NCI-H526 (cell line): ENCODE results near the gene TYMS.
"Not testable (repeated sequence)": the region's sequence is repeated elsewhere in the genome, so short reads cannot be mapped to it uniquely, and the experiment has no call there.

Experiments used
- DNase-seq, 2 experiments: peaks; one replicate each; lab custom pipeline; 2025; lab: John Stamatoyannopoulos, UW

Gene TYMS

DNA sequence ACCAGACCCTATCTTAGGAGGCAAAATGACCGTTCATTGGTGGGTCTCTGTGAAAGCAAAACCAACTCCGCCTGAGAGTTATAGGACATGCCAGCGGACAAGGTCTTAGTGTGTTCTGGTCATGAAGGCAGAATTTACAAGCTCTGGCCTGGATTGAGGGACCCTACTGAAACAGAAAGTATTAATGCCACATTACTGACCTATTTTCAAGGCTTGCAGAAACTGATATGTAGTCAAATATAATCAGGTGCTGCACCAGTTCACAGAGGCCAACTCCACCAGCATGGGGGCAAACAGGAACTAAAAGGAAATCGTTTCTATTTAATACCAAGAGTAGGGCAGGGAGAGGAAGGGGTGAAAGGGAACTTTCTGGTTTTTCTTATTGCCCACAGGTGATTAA lies 19.7 kb downstream of the TYMS start:
- DNase-seq: no peak

DNA sequence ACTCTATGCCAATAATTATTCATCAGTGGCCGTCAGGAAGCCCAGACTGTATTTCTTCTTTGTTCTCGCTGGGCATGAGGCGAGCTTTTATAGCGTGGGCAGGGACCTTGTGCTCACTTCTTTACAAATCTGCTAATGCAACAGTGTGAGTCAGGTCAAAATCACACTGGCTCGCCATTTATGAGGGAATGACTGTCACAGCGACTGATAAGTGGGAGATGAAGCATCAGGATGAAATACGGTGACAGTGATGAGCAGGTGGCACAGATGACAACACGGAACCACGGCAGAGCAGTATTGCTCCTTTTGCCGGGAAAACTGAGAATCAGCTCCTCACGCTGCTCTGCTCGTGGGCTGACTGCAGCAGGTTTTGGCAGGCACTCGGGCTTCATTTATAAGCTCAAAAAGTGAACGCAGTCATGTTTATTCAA lies 20.5 kb downstream of the TYMS start:
- no peak for DNase-seq

DNA sequence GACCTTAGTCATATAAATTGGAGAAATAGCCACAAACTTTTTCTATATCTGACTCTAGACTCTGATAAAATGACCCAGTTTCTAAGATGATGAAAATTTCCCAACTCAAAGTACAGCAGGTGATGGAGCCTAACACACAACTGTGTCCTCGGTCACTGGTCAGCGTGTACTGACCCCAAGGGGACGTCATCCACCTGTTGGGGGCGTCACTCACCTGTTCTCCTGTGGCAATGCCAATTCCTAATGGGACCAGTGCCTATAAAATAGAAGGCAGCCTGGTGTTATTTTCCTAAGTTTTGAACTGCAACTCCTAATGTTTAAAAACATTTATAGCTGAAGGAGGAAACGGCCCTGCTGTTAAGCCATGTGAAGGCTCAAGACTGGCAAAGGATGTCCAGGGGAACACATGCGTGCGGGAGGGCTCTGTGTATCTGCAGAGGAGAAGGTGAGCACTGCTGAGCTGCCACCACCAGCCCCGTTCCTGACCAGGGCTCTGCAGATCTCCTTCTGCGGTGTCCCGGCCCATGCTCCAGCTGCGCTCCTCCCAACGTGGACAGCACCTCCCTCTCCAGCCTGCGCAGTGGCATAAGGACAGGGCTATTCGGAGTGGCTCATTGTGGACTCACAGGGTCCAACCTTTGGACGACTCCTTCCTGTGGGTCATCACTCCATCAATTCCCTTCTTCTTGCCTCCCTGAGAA lies 21.2 kb downstream of the TYMS start:
- no peak for DNase-seq

DNA sequence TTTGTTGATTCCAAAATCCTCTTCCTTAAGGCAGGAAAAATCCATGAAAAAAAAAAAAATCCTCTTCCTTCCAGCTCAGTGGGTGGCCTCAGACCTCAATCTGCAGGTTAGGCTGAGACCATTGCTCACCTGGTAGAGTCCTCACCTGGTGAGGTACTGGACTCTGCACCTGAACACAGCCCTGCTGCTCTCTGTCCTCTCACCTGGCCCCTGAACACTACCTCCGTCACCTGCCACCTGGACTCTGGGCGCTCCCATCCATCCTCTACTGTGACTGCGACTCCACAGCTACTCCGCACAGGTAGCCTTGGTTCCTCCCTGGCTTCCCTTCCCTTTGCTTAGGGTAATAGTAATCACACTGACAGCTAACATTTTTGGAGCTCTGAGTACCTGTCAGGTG lies 22.1 kb downstream of the TYMS start:
- no peak for DNase-seq

DNA sequence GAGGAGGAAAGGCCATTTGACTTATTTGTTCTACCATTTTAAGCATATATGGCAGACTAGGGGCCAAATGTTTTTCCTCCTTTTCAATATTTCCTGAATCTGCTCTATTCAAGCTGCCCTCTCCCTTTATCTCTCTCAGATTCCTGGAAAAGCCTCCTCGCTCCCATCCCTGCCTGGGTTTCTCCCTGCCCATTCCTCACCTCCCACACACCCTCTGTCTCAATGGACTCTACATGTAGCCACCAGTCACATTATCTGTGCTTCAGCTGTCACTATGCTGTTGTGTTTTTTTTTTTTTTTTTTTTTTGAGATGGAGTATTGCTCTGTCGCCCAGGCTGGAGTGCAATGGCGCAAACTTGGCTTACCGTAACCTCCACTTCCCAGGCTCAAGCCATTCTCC lies 22.9 kb downstream of the TYMS start:
- DNase-seq: no peak

DNA sequence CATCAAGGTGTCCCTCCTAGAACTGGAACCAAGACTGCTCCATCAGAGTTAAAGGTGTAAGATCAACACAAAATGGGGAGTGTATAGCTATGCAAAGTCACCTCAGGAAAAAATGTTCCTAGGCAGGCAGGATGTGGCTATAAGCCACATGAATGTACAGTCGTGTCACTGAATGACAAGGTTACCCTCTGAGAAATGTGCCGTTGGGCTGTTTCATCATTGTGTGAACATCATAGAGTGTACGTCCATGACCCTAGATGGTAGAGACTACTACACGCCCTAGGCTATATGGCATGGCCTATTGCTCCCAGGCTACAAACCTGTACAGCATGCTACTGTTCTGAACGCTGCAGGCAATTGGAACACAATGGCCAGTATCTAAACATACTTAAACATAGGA lies 24.5 kb downstream of the TYMS start:
- DNase-seq: no peak

DNA sequence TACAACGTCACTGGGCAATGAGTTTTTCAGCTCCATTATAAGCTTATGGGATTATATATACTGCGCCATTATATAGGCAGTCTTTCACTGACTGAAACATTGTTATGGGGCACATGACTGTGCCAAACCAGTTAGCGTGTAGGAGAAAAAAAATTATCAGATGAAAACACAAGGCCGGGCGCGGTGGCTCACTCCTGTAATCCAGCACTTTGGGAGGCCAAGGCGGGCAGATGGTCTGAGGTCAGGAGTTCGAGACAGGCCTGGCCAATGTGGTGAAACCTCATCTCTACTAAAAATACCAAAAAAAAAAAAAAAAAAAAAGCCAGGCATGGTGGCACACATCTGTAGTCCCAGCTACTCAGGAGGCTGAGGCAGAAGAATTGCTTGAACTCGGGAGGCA lies 25.0 kb downstream of the TYMS start:
- not testable (repeated sequence) for DNase-seq

DNA sequence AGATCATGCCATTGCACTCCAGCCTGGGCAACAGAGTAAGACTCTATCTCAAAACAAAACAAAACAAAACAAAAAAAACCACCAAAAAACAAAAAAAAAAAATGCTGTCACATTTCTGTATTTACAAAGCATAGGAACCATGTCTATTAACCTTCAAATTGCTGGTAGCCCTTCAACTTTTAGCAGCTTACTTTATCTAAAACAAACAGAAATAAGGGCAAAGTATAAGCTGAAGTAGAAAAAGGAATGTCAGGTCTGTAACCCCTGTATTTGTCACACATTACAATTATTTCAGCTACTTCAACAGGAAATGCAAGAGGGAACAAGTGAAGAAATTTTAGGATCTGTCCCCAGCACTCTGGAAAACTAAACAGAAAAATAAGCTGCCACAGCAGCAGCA lies 25.4 kb downstream of the TYMS start:
- no peak for DNase-seq

DNA sequence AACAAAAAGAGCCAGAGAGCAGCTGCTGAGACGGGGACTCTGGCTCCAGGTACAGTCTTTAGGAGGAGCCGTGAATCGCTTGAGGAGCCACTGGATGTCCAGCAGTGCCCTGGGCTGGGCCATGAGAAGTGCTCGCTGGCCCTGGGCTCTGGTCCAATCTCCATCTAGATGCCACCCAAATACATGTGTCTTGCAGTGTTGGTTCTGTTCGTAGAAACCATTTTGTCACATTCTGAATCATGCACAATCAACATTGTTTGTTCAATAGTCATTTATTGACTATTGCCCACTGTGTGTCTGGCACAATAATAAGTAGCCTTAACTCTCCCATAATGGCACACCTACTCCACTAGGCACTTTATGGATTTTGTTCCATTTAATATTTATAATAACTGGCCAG lies 26.1 kb downstream of the TYMS start:
- DNase-seq: no peak

DNA sequence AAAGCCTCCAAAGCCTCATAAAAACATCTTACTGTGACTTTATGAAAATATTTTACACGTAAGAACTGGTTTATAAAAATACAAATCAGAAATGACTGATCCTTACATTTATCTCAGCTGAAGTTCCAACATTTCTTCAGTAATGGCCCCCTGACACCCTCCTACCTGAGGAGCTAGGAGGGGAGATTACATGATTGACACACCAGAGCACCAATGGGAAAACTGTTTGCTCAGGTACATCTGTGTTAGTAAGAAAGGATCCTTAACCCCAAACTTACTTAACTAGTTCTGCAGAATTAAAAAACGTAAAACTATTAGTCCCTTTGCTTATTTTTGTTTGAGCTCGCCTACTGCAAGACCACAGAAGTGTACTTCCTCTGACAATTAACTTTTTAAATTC lies 28.0 kb downstream of the TYMS start:
- DNase-seq: no peak

DNA sequence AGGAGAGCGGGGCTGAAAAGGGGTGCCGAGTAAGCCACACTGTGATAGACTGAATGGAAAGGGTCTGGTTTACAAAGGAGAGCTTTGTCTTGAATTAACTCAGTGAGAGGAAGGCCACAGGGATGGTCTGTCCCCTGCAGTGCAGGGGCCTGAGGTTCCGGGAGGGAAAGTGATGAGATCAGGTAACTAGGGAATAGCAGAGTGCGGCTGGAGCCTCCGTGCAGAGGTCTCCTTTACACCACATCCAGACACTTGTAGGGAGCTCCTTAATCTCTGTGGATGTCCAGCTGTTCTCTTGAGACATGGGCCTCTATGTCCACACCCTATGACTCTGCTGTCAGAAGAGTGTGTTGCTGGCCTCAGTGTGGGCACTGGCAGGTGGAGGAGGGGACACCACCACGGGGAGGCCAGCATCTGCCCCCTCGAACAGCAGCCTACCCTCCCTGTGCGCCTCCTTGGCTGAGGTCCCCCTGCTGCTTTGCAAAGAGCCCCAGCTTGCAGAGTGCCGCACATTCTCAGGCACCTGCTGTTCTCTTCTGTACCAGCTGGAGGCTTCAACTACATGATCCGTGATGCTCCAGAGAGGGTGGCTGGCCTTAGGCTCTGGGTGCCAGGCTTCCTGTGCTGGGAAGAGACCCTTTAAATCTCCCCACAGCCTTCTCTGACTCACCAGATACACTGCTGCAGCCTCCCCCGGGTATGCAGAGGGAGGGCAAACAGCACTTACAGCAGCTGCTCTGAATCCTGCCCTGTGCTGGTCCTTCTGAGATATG lies 29.1 kb downstream of the TYMS start:
- no peak for DNase-seq

DNA sequence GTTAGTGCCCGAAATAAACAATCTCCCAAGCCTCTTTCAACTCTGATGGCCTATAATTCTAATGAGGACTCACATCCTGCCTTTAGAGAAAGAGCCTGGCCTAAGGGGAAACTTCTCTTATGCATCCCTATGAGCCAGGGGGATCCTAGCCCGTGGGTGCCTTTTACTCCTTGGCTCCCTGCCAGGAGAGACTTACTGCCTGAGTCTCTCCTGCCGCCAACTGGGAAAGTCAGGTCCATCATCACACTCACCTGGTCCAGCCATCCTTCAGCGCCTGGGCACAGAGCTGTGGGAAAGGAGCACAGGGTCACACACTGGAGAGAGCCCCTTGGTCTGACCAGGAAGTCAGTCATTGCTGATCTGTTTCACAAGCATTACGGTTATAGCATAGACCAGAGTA lies 30.9 kb downstream of the TYMS start:
- no peak for DNase-seq

DNA sequence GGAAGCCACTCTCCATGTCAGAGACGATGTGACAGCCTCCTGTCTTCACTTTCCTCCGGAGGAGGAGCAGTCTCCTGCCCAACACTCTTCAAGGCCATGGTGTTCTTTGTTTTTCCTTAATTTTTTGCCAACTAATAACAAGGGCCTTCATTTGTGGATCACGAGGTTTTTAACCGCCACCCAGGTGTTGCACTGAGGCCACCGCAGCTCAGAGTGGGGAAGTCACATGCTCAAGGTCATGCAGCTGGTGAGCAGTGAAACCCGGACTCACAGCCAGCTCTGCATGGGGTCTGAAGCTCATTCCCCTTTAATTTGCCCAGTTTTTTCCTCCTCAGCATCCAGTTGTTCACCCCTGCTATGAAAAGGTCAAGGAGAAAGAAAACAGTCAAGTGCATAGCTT lies 35.4 kb downstream of the TYMS start:
- no peak for DNase-seq

DNA sequence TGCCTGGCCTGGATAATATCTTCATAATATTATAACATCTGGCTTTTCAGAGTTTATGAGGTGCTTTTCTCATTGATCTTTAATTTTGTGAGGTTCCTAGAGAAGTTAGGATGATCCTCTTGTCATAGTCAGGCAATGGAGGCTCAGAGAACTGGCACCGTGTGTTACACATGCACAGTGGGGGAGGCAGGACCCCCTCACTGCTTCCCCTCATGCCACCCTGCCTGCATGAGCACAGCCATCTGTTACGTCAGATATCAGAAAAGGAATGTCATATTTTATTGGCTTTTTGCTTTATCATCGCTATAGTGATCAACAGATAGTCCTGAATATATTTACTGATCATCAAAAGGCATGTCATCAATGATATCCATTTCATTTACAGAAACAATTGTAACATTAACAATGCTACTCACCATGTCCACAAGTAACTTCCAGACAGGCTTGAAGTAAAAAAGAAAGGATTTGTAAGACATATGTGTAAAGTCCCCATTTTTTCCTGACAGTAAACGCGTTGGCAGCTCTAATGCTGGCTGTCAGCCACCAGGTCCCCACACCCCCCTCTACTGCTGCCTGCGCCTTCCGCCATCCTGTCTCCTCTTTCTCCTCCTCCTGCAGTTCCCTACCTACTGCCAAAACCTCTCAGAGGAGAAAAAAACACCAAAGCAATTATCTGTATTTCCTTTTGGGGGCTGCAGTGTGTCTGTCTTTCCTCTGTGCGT lies 36.2 kb downstream of the TYMS start:
- no peak for DNase-seq

DNA sequence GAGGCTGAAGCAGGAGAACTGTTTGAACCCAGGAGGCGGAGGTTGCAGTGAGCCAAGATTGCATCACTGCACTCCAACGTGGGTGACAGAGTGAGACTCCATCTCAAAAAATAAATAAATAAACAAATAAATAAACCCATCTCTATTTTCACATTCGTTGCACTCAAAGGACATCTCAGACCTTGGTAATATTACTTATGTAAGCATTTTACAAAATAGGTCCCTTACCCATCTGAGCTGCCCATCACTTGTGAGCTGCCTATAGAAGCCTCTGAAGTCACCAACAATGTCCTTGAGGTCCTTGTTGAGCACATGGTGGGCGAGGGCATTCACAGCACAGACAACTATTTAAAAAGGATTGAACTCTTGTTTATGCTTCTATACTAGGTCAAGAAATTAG lies 39.6 kb downstream of the TYMS start:
- no peak for DNase-seq

DNA sequence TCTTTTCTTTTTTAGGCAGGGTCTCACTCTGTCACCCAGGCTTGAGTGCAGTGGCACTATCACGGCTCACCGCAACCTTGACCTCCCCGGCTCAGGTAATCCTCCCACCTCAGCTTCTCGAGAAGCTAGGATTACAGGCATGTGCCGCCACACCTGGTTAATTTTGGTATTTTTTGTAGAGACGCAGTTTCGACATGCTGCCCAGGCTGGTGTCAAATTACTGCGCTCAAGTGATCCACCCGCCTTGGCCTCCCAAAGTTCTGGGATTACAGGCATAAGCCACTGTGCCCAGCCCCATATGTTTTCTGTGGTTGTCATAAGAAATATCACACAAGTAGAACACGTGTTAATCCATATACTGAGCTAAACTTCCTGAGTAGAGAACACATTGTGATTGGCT lies 40.3 kb downstream of the TYMS start:
- no peak for DNase-seq

DNA sequence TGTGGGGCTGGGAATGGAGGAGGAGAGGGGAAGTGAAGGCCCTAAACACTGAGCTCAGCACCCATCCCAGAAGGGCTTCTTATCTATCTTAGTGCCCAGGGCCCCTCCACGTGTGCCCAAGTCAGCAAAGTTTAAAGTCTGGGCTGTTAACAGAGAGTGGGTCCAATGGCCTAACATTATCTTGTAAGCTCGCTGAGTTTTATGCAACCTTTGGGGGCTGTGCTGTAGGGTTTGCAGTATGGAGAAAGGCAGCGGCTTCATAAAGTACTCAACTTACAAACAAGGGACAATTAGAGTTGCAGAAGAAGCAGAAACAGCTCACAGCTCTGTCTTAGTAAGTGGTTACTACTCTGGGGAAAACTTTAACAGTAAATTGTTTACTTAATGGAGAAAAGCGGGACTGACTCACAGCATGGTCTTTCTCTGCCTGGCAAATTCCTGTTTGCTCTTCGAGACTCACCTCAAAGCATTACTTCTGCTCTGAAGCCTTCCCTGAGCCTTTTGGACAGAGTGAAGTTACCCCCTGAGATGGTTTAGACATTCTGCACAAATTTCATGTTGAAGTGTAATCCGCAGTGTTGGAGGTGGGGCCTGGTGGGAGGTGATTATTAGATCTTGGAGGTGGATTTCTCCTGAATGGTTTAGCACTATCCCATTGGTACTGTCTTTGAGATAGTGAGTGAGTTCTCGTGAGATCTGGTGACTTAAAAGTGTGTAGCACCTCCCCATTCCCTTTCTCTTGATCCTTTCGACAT lies 45.9 kb downstream of the TYMS start:
- no peak for DNase-seq

DNA sequence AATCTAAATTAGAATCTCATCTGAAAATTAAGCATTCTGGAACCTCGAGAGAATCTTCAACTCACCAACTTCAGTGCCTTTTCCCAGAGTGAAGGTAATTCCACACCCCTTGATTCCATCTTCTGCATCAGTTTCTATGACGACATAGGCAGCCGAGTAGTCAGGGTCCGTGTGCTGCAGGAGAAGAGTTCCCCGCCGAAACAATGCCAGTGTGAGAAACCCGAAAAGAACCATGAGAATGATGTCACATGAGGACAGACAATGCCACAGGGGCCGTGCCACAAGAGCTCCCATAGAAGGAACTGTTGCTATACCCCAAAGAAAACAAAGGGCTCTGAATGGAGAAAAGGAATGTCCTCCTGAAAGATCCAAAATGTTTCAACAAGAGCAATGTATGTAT lies 49.0 kb downstream of the TYMS start:
- no peak for DNase-seq

DNA sequence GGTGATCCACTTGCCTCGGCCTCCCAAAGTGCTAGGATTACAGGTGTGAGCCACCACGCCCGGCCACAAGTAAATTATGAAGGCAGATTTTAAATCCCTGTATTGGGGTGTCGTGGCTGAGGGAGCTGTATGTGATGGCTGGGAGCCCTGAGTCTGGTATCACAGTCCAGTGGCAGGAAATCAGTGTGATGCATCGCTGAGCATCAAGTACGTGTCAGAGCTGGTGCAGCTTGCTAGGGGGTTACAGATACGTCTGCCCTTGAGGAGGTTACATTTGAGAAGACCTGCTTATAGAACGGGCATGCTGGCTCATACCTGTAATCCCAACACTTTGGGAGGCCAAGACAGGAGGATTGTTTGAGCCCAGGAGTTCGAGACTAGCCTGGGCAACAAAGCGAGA lies 50.6 kb downstream of the TYMS start:
- no peak for DNase-seq

DNA sequence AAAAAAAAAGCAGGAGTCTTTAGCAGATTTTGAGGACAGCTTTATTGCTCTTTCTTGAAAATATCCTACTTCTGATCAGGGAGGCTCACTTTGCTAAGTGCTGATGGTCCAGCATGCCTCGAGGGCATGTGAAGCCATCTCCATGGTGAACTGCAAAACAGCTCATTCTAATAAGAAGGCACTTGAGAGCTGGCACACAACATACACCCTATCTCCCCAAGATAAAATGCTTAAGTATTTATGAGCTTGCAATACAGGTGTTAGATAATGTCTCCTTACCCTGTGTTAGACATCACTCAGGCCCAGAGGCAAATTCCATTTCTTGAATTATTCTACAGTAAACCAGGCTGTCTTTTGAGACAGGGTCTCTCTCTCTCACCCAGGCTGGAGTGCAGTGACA lies 52.3 kb downstream of the TYMS start:
- no peak for DNase-seq

DNA sequence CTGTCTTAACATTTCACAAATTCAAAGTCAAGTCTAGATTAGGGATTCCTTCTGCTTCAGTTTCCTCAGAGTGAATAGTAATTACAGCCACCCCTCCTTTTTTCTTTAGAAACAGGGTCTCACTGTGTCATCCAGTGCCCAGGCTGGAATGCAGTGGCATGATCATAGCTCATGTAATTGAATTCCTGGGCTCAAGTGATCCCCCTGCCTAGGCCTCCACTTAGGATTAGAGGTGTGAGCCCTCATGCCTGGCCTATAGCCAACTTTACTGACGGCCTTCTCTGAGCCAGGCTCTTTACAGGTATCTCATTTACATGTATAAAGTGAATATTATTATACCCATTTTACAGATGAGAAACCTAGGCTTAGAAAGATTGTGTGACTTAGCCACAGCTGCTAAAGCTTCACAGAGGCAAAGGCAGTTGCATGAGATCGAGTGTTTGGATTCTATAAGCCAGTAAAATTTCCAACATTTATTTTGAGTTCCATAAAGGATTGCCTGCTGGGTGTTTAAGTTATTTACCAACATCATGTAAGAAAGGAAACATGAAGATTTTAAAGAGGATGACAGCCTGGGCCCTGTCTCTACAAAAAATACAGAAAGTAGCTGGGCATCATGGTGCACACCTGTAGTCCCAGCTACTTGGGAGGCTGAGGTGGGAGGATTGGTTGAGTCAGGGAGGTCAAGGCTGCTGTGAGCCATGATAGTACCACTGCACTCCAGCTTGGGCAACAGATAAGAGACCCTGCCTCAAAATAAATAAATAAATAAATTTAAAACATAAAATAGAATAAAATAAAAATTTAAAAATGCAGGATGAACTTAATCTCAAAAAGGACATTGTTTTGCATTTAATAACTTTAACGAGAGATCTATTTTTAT lies 53.2 kb downstream of the TYMS start:
- DNase-seq: no peak

DNA sequence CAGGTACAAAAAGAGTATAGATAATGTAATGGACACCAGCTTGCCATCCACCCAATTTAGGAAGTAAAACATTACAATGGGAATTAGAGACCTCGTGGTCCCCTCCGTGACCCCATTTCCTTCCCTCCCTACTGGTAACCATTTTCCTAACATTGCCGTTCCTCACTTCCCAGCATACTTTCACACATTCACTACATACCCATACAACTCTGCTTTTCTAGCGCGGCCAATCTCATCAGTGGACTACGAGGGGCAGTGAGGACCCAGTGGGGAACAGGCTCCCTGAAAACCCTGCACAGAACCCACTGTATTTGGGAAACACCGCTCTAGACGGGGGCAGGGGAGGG lies 53.8 kb downstream of the TYMS start:
- DNase-seq: peak in 1 of 2 experiments; percentile 28
